GM04503 (cell line): ENCODE results near the gene GPR146.

Source experiments
- DNase-seq: peaks from one replicate; pipeline ENCODE4 v3.0.0-alpha.2; 2012; ENCODE audit warnings: low read depth

Gene GPR146

DNA sequence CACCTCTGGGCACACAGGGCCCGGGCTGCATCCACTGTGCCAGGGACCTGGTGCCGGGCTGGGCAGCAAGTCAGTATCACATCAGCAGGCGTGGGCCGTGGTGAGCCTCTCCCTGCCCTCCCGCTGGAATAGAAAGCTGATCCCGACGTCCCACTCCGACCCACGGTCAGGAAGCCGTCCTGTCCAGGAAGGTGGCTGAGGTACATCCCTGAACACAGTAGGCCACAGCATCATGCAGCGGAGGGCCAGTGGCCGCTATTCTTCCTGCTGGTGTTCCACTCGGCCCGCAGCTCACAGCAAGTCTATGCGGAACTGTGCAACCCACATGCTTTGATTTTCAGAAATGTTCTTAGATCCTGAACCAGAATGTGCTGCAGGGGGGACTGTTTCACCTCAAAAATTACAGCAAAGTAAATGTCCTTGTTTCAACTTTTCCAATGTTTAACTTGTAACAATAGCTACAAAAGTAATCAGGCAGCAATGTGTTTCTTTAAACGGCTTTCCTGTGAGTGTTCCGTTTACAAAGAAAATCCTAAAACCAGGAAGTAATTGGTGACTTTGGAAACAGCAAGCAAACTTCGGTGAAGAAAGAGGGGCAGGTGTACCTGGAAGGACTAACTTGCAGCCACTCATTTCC, 676 bp upstream of the GPR146 start:
- no peak for DNase-seq

DNA sequence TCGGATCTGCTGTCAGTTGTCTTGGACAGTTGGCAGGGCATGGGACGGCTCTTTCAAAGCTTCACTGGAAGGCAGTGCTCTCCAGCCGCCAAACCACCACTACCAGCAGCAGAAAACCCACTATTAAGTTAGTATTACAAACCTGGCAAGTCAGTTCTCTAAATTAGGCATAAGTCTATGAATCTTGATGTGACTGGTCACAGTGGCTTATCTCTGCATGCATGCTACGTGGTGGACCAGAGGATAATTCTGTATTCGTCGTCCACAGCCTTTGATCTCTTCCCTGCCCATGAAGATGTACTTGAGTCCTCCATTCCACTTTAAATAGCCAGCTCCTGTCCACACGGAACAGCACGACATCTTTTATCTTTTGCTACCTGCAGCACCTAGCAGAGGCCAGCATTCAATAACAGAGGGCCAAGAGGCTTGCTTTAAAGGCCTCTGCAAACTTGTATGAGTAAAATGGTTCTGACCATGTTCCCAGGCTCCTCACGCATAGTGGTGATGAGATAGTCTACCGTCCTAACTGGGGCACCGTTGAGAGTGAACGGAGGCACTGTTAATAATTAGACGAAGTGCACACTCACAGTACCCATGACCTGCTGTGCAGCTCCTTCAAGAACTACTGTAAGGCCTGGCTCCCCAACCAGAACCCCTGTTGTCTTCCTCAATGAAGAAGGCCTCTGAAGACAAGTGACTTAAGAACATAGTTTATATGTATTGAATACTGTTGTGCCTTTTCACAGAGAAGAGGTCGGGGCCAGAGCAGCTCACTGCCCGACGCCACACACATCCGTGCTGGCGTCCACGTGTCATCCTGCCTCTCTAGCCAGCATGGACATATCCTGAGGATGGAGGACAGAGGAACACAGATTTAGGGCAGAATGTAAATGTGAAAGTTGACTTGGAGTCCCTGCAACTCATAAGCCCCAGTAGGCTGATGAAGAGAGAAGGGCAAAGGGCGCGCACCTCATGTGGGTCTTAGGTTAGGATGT, 1.0 kb downstream of the GPR146 start:
- no peak for DNase-seq

DNA sequence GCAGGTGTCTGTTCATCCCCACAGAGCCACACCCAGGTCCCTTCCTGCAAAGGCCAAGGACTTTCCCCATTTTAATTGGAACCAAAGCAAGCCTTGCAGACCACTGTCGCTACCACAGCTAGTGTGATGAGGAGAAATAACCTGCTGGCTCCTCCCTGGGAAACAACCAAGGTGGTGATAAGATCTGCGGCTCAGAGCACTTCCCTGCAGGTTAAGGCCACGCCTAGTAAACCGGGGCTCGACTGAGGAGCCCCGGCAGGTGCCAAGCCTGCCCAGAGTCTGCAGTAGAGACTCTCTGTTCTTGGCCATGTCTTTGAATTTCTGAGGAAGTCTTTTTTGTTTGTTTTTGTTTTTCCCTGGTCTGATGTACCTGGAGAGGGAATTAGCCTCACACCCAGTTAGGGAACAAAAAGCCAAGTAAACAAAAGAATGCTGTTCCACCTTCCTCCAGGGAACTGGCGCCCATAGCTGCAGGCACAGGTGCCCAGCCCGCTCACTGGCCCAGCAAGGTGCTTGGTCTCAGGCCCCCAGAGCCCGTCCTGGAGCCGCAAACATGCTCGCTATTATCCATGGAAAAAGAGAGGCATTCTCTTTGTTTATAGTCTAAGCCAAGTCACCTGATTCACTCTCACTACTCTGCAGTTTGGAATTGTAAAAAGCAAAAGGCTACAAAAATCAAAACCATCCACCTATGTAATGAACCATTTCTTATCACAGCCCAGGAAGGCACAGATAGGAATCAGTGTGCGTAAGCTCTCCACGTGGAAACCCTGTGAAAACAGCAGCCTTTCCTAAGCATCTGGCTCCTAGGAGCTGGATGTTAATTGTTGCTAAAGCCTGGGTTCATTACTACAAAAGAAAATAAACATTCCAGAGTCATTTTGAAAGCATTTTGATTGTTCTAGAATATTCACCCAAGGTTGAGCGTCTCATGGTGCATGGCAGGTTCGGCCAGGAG, 2.7 kb downstream of the GPR146 start:
- no peak for DNase-seq

DNA sequence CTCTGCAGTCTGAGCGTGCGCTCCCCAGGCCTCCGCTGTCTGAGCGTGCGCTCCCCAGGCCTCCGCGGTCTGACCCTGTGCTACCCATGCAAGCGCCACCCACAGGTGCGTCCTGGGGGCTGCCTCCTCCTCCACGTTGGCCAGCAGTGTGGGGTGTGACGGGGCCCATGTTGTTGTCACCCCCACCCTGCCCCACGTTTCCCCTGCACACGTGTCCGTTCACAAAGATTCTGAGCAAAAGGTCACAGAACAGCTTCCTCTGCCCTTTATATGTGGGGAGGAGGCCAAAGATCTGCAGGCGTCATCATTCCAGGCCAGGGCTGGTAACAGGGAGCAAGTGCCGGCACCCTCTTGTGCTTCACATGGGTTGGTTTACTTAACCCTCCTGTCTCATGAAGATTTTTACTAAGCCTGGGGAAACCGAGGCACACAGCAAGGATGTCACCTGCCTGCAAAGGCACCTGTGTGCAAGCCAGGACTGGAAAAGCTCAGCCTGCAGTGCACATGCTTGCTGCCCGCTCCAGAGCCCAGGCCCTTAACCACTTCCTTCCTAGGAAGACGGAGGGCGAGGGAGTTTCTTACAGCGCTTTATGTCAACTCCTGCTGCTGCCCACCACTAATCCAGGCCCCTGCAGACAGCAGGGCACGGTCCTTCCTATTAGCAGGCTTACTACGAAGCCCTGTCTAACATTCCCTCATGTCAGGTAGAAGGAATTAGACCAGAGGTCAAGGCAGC, 4.8 kb downstream of the GPR146 start:
- DNase-seq, result no peak

DNA sequence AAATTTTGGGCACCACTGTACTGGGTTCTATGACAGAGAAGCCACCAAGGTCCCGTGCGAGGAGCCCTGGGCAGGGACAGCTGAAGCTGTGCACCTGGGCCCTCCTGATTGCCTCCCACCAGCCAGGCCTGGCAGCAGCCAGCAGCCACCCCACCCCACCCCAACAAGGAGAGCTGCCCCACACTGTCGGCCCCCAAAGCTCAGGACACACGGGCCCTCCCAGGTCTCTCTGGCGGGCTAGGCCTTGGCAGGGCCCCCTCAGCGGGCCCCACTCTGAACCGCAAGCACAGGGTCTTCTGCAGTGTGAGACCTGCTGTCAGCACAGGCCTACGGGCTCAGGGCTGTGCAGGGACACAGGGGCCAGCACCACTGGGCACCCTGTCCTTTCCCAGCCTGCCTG, 5.5 kb downstream of the GPR146 start:
- no peak for DNase-seq

DNA sequence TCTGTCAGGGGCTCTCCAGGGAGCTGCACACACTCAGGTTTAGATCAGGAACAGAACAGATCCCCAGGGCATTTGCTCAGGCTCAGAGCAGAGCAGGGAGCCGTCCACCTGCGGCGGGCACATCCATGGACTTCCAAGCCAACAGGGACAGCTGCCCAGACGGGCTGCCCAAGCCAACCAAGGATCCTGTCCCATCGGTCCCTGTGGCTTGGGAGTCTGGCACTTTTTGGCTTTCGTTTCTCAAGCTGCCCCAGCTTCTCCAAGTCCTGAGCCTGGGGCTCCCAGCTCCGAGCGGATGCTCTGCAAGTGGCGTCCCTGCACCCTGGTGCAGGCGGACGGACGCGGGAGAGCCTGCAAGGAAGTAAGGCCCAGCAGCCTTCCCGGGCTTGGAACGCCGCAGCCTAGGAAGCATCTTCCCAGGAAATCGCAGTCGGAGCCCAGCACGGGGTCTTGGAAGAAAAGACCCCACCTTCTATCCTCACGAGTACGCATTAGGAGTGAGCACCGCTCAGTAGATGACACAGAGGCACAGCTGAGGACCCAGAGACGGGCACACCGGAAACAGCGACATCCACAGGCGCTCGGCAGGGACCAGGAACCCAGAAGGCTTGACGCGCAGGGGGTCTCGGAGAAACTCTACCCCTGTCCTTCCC, 6.0 kb downstream of the GPR146 start:
- DNase-seq, result no peak

DNA sequence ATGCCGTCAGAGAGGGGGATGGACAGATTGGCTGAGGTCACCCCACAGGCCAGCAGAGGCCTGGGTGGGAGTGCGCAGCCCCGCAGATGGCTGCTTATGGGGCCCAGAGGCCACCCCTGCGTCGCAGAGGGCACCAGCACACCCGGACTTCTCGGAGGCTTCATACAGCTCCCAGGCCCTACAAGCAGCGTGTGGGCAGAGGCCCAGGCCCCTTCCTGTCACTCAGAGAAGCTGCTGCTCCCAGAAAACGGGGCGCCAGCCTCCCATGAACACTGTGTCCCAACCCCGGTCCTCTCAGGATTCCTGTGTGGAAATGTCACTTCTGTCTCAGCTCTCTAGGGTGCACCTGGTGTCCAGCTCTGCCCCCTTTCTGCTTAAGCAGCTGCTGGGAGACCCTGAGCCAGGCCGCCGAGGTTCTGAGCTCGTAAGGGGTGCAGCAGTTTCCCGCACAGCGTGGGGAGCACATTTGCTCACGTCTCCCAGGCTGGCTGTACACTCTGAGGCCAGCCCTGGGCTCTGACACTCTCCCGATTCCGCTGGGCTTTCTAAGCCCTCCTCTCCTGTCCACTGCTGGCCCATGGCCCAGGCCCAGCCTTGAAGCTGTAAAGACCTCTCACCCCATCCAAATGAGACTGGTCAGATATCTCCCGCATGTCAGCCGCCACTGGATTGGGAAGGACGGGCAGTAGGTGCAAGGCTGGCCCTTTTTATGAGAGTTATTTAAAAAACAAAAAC, 6.8 kb downstream of the GPR146 start:
- no peak for DNase-seq

DNA sequence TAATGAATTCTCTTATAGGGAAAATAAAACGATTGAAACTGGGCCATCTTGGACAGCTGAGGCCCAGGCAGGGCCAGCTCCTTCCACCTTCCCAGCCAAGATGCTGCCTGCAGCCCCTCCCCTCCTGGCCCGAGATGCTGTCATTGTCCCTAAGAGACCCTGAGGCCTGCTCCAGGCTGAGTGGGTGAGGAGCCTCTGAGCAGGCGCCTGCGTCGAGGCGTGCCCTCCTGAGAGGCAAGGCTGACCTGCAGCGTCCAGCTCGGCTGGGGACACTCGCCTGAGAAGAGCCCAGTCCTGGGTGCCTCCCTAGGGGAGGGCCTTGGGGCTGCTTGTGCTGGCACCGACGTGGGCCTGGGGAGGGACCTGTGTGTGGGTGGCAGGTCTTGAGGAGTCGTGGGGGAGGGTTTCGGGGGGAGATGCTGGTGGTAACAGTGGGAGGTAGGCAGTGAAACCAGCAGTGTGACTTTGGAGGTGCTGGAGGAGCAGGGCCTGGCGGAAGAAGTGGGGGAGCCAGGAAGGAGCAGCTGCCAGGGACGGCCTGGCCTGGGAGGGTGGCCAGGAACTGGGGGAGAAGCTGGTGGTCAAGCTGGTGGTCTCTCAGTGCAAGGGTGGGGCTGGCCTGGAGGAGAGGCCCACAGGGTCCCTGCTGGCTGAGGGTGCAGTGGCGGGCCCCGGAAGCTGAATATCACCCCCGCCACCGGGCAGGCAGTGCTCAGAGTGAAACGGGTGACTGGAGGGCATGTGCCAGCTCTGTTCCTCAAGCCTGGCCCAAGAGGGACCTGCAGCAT, 7.9 kb downstream of the GPR146 start:
- DNase-seq, result no peak

DNA sequence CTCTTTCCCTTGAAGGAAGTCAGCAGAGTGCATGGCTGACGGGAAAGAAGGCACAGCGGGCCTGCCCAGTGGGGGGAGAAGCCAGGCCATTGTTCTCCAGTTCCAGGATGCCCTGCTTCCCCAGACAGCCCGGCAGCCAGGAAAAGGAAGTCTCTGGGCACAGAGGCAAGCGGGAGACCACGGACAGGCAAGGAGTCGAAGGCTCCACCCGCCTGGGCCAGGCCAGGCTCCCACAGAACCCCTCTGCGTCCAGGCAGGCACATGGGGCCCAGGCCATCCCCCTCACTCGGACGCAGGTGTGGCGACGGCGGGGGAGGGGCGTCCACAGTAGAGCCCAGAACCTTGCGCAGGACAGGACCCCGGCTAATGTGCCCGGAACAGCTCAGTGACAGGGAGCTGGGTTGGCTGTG, 8.7 kb downstream of the GPR146 start:
- DNase-seq, result no peak

DNA sequence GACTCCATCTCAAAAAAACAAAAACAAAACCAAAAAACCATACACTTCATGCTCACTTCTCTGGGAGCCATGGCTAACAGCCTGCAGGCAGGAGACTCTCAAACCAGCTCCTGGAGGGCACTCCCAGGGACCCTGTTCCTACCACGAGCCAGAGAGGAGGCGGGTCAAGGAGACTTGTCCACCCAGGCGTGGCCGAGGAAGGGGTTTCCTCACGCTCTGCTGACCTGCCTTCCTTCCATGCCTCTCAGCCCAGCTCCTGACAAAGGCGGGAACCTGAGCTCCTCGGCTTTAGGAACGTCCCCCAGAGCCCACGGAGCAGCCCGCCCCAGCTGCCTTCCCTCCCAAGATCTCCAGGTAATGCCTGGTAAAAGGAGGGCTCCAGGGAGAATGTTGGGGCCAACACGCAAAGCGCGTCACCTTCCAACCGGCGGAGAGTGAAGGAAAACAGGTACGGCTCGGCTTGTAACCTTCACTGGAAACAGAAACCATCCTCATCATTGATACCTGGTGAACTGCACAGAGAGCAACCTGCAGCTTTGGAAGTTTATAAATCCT, 9.5 kb downstream of the GPR146 start:
- no peak for DNase-seq

DNA sequence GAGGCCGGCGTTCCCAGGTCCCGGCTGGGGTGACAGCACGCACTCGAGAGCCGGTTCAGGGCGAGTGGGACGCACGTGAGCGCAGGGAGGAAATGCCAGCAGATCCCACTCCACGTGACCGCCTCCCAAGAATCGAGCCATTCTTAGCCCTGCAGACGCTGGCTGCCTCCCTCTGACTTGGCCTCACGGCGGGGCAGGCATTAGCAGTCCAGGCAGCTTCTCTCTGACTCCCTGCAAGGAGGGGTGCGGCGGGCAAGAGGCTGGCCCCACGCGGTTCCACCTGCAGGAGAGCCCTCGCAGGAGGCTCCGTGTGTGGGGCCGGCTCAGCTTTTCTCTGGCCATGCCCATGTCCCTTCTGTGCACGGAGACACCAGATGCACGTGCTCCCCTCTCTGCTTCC, 10.1 kb downstream of the GPR146 start:
- DNase-seq, result no peak

DNA sequence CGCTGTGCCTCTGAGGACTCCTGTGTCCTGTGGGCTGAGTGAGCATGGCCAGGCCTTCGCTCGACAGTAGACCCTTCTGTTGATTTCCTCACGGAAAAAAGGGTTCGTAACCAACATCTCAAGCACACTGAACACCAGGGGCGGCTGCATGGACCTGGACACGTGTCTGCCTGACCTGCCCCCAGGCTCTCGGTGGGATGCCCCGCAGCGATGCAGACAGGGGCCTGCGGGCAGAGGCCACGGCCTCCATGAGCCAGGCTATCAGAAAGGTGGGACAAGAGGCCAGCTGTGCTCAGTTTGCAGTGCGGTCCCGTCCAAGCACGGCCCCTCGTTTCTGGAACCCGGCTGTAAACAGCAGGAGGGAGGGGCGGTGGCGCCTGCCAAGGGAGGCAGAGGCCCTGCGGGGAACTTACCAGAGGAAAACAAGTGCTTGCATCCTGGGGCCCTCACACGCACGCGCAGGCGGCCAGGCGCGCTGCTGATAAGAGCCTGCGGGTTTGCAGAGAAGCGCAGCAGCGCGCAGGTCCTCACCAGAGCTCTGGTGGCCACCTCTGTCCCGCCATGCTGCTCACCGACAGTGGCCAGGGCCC, 10.6 kb downstream of the GPR146 start:
- DNase-seq, result no peak

DNA sequence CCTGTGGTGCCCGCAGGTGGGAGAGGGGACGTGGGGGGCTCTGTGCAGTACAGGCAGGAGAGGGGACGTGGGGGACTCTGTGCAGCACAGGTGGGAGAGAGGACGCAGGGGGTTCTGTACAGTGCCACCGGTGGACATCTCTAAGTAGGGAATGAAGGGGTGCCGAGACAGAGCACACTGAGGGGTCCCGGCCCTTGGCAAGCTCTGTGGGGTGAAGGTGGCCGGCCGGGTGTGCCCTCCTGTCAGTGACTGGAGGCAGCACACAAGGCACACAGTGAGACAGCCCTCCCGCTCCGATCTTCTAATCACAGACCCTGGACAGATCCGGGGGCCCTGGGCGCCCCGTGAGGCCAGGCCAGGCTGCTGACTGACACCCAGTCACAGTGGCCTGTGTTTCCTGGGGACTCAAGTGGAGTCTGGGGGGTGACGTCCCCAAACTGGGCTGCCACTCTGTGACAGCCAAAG, 11.2 kb downstream of the GPR146 start:
- no peak for DNase-seq

DNA sequence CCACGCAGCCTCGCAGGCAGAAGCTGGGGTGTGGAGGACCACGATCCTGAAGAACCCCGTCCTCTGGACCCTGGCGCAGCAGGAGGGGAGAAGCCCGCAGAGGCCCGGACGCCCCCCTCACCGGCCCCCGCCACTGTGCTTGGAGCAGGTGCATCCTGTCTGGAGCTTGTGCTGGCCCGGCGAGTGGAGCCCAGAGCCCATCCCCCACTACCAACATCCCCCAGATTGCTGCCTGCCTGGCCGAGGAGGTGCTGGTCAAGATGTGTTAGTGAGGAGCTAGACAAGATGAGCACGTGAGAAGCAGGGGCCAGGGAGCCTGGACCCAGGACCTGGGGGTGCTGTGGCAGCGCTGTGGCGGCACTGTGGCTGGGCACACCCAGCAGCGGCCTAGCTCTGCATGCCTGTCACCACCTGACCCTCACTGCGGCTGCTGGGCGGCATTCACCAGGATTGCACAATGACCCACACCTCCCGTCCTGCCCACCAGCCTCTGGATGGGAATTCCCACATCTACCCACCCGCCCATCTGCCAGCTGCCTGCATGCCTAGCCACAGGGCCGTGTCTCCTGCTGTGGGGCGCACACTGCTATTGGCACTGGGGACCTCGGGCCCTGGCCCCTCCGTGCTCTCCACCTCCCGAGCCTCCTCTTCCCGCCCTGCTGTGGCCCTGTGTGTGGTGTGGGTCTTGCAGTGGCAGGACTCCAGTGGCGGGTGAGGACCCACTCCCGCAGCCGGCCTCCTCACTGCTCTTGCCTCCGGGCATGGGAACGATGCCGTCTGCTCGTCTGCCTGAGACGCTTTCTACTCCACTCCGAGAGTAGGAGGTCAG, 11.8 kb downstream of the GPR146 start:
- no peak for DNase-seq

DNA sequence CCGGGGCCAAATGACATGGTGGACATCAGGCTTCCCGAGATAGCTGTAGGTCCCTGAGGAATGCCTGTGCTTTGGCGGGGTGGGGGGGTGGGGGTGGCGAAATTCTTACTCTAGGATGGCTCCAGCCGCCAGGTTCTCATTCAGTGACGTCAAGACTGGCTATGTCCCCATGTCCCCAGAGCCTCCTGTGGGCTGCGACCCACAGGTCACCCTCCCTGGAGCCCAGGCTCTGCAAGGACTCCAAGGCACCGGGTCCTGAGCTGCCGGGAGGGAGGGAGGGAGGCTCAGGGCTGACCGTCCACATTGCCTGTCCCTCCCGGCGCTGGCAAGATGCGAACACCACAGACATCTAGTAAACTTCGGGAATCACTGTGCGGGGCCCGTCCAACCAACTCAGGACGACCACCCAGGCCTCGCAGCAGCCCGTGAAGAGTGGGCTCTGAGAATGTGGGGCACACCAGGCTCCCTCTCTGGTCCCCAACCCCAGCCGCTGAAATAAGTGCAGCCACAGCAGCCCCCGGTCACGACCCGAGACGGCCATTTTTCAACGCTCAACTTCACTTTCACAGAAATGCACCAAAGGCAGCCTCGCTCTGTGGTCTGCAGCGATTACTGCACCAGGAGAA, 12.6 kb downstream of the GPR146 start:
- DNase-seq, result no peak

DNA sequence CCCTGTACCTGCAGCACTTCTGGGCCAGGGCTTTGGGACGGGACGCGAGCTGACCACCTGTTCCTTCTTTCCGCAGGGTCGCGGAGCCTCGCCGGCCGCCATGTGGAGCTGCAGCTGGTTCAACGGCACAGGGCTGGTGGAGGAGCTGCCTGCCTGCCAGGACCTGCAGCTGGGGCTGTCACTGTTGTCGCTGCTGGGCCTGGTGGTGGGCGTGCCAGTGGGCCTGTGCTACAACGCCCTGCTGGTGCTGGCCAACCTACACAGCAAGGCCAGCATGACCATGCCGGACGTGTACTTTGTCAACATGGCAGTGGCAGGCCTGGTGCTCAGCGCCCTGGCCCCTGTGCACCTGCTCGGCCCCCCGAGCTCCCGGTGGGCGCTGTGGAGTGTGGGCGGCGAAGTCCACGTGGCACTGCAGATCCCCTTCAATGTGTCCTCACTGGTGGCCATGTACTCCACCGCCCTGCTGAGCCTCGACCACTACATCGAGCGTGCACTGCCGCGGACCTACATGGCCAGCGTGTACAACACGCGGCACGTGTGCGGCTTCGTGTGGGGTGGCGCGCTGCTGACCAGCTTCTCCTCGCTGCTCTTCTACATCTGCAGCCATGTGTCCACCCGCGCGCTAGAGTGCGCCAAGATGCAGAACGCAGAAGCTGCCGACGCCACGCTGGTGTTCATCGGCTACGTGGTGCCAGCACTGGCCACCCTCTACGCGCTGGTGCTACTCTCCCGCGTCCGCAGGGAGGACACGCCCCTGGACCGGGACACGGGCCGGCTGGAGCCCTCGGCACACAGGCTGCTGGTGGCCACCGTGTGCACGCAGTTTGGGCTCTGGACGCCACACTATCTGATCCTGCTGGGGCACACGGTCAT, 13.3 kb downstream of the GPR146 start:
- no peak for DNase-seq
